HEK293 (cell line): ENCODE data around the gene PHF12.

Source experiments
- CTCF ChIA-PET: fragments of 350-600 bp; formaldehyde crosslinking; extraction: SDS; loops from one replicate; lab custom pipeline; 2021; ENCODE audit warnings: antibody characterized with exemption; lab: Yijun Ruan, JAX
- POLR2A ChIA-PET: fragments of 300-600 bp; formaldehyde crosslinking; extraction: SDS; loops from one replicate; lab custom pipeline; 2020; ENCODE audit warnings: antibody characterized with exemption, inconsistent platforms; lab: Yijun Ruan, JAX
- H3K27ac ChIP-seq: fragments of 200-500 bp; sonication (Bioruptor generic); 2 replicates; pipeline ENCODE4 v1.5.1; 2014; ENCODE audit warnings: low read depth, low read length, control low read depth, inconsistent platforms; ENCODE audit errors: extremely low read depth
- H3K36me3 ChIP-seq, 2 experiments: fragments of 200-500 bp in 1 of 2; sonication (Bioruptor generic) in 1 of 2; 1 replicate in 1 of 2; 2 replicates in 1 of 2; pipeline ENCODE4 v1.5.1; 2014 to 2017; ENCODE audit warnings: inconsistent platforms in 2 of 2, low read length in 2 of 2; ENCODE audit not compliant: control insufficient read depth in 2 of 2, insufficient read depth in 1 of 2
- H3K4me1 ChIP-seq: fragments of 200-500 bp; sonication (Bioruptor generic); 2 replicates; pipeline ENCODE4 v1.5.1; 2014; ENCODE audit warnings: mild to moderate bottlenecking, low read length, inconsistent platforms; ENCODE audit not compliant: control insufficient read depth, insufficient read depth
- H3K4me3 ChIP-seq: 2 replicates; pipeline ENCODE4 v1.5.1; 2011; ENCODE audit warnings: low read depth, mild to moderate bottlenecking, control low read depth, low read length, moderate library complexity
- H3K9me3 ChIP-seq: fragments of 200-500 bp; sonication (Bioruptor generic); 2 replicates; pipeline ENCODE4 v1.5.1; 2014; ENCODE audit warnings: low read depth, low read length, inconsistent platforms; ENCODE audit not compliant: control insufficient read depth, insufficient read depth
- CTCF ChIP-seq: fragments of 450-650 bp; formaldehyde crosslinking; IDR thresholded peaks from 2 replicates; pipeline ENCODE4 v1.5.1; 2016; ENCODE audit warnings: missing biosample characterization, missing genetic modification characterization
- GLI4 ChIP-seq: fragments of 450-650 bp; formaldehyde crosslinking; IDR thresholded peaks from 2 replicates; pipeline ENCODE4 v1.5.1; 2016; ENCODE audit warnings: missing biosample characterization, missing genetic modification characterization
- GLIS1 ChIP-seq: fragments of 450-650 bp; formaldehyde crosslinking; IDR thresholded peaks from 2 replicates; pipeline ENCODE4 v1.5.1; 2016; ENCODE audit warnings: missing biosample characterization, missing genetic modification characterization
- HOXD13 ChIP-seq: sonication (generic); formaldehyde crosslinking; IDR thresholded peaks from 2 replicates; pipeline ENCODE4 v1.8.0; 2022; ENCODE audit warnings: missing genetic modification reagents, borderline replicate concordance
- INSM2 ChIP-seq: fragments of 450-650 bp; formaldehyde crosslinking; IDR thresholded peaks from 2 replicates; pipeline ENCODE4 v1.5.1; 2016; ENCODE audit warnings: missing biosample characterization, missing genetic modification characterization
- KLF17 ChIP-seq: fragments of 450-650 bp; formaldehyde crosslinking; IDR thresholded peaks from 2 replicates; pipeline ENCODE4 v1.5.1; 2016; ENCODE audit warnings: missing biosample characterization, missing genetic modification characterization
- OVOL3 ChIP-seq: fragments of 450-650 bp; formaldehyde crosslinking; IDR thresholded peaks from 2 replicates; pipeline ENCODE4 v1.5.1; 2016; ENCODE audit warnings: missing biosample characterization, missing genetic modification characterization
- SALL2 ChIP-seq: fragments of 450-650 bp; formaldehyde crosslinking; IDR thresholded peaks from 2 replicates; pipeline ENCODE4 v1.5.0; 2017; ENCODE audit warnings: missing biosample characterization, mild to moderate bottlenecking, missing genetic modification characterization, borderline replicate concordance
- ZNF112 ChIP-seq: fragments of 450-650 bp; formaldehyde crosslinking; IDR thresholded peaks from 2 replicates; pipeline ENCODE4 v1.5.0; 2017; ENCODE audit warnings: missing biosample characterization, missing genetic modification characterization
- ZNF121 ChIP-seq: fragments of 450-650 bp; formaldehyde crosslinking; IDR thresholded peaks from 2 replicates; pipeline ENCODE4 v1.5.1; 2016; ENCODE audit warnings: missing biosample characterization, missing genetic modification characterization
- ZNF140 ChIP-seq: fragments of 450-650 bp; formaldehyde crosslinking; IDR thresholded peaks from 2 replicates; pipeline ENCODE4 v1.5.1; 2016; ENCODE audit warnings: missing biosample characterization, missing genetic modification characterization
- ZNF18 ChIP-seq: fragments of 450-650 bp; formaldehyde crosslinking; IDR thresholded peaks from 2 replicates; pipeline ENCODE4 v1.5.1; 2016; ENCODE audit warnings: missing biosample characterization, missing genetic modification characterization
- ZNF202 ChIP-seq: fragments of 450-650 bp; formaldehyde crosslinking; IDR thresholded peaks from 2 replicates; pipeline ENCODE4 v1.5.1; 2016; ENCODE audit warnings: missing biosample characterization, missing genetic modification characterization, borderline replicate concordance
- ZNF221 ChIP-seq: fragments of 450-650 bp; formaldehyde crosslinking; IDR thresholded peaks from 2 replicates; pipeline ENCODE4 v1.5.1; 2017; ENCODE audit warnings: missing biosample characterization, missing genetic modification characterization, borderline replicate concordance
- ZNF23 ChIP-seq: fragments of 450-650 bp; formaldehyde crosslinking; IDR thresholded peaks from 2 replicates; pipeline ENCODE4 v1.5.1; 2016; ENCODE audit warnings: missing biosample characterization, missing genetic modification characterization, borderline replicate concordance
- ZNF239 ChIP-seq: fragments of 450-650 bp; formaldehyde crosslinking; IDR thresholded peaks from 2 replicates; pipeline ENCODE4 v1.5.1; 2016; ENCODE audit warnings: missing biosample characterization, missing genetic modification characterization
- ZNF366 ChIP-seq: fragments of 450-650 bp; formaldehyde crosslinking; conservative IDR thresholded peaks from 2 replicates; pipeline ENCODE4 v1.5.1; 2016; ENCODE audit warnings: missing biosample characterization, missing genetic modification characterization
- ZNF449 ChIP-seq: fragments of 450-650 bp; formaldehyde crosslinking; IDR thresholded peaks from 2 replicates; pipeline ENCODE4 v1.5.1; 2017; ENCODE audit warnings: missing biosample characterization, mild to moderate bottlenecking, missing genetic modification characterization, moderate library complexity
- ZNF48 ChIP-seq: fragments of 450-650 bp; formaldehyde crosslinking; IDR thresholded peaks from 2 replicates; pipeline ENCODE4 v1.5.1; 2016; ENCODE audit warnings: missing biosample characterization, missing genetic modification characterization
- ZNF501 ChIP-seq: fragments of 450-650 bp; formaldehyde crosslinking; IDR thresholded peaks from 2 replicates; pipeline ENCODE4 v1.5.1; 2016; ENCODE audit warnings: missing biosample characterization, missing genetic modification characterization
- ZNF544 ChIP-seq: fragments of 450-650 bp; formaldehyde crosslinking; IDR thresholded peaks from 2 replicates; pipeline ENCODE4 v1.5.0; 2017; ENCODE audit warnings: missing biosample characterization, missing genetic modification characterization
- ZNF558 ChIP-seq: fragments of 450-650 bp; formaldehyde crosslinking; IDR thresholded peaks from 2 replicates; pipeline ENCODE4 v1.5.1; 2016; ENCODE audit warnings: missing biosample characterization, missing genetic modification characterization
- ZNF610 ChIP-seq: fragments of 450-650 bp; formaldehyde crosslinking; IDR thresholded peaks from 2 replicates; pipeline ENCODE4 v1.5.1; 2016; ENCODE audit warnings: missing biosample characterization, missing genetic modification characterization, borderline replicate concordance
- ZNF621 ChIP-seq: fragments of 450-650 bp; formaldehyde crosslinking; IDR thresholded peaks from 2 replicates; pipeline ENCODE4 v1.5.1; 2017; ENCODE audit warnings: missing biosample characterization, missing genetic modification characterization
- ZNF626 ChIP-seq: fragments of 450-650 bp; sonication (Bioruptor Pico); formaldehyde crosslinking; IDR thresholded peaks from 2 replicates; pipeline ENCODE4 v1.5.1; 2018; ENCODE audit warnings: missing biosample characterization, missing genetic modification characterization, inconsistent platforms
- ZNF654 ChIP-seq: fragments of 450-650 bp; formaldehyde crosslinking; IDR thresholded peaks from 2 replicates; pipeline ENCODE4 v1.5.1; 2016; ENCODE audit warnings: low read depth, missing biosample characterization, missing genetic modification characterization
- ZNF670 ChIP-seq: fragments of 450-650 bp; formaldehyde crosslinking; IDR thresholded peaks from 2 replicates; pipeline ENCODE4 v1.5.1; 2016; ENCODE audit warnings: missing biosample characterization, missing genetic modification characterization, low read depth
- ZNF677 ChIP-seq: fragments of 450-650 bp; IDR thresholded peaks from 2 replicates; pipeline ENCODE4 v1.5.0; 2018; ENCODE audit warnings: missing biosample characterization, mild to moderate bottlenecking, missing genetic modification characterization, moderate library complexity
- ZNF768 ChIP-seq: fragments of 450-650 bp; formaldehyde crosslinking; IDR thresholded peaks from 2 replicates; pipeline ENCODE4 v1.5.1; 2018; ENCODE audit warnings: missing biosample characterization, mild to moderate bottlenecking, missing genetic modification characterization
- ZNF791 ChIP-seq: fragments of 450-650 bp; formaldehyde crosslinking; IDR thresholded peaks from 2 replicates; pipeline ENCODE4 v1.5.1; 2016; ENCODE audit warnings: missing biosample characterization, missing genetic modification characterization

Gene PHF12

GRCh38 chr17:28958820-28959455, 7.6 kb upstream of the PHF12 start:
- ChIA-PET POLR2A (interaction anchor here (0.7 kb wide), 1 partner anchor 136 kb away, joined by 4 read pairs; no protein-coding TSS in a partner anchor), CTCF (interaction anchor here (0.6 to 18.9 kb wide), 5 partner anchors 55 to 293 kb away, joined by 3 to 680 read pairs (median 5); partner anchors contain the start of gene TLCD1)
- H3K9me3 ChIP-seq: no peaks in the 10 kb centered on the region
- no peaks in the 10 kb centered on the region for H3K4me1 ChIP-seq
- no peak overlapping the region for H3K27ac ChIP-seq
- TF ChIP-seq INSM2: no peak
- no peak for TF ChIP-seq ZNF18 (tag by site-specific recombination)
- no peak for TF ChIP-seq CTCF (tag by site-specific recombination)
- no peak for TF ChIP-seq SALL2 (tag by site-specific recombination)
- TF ChIP-seq ZNF670: no peak
- TF ChIP-seq OVOL3 (tag by site-specific recombination): no peak
- no peak for TF ChIP-seq KLF17 (tag by site-specific recombination)
- no peak for TF ChIP-seq HOXD13 (CRISPR knock-in tag)
- no peak for TF ChIP-seq ZNF121 (tag by site-specific recombination)
- TF ChIP-seq ZNF202: no peak
- TF ChIP-seq ZNF610 (tag by site-specific recombination): no peak
- no peak overlapping the region for H3K4me3 ChIP-seq
- no peaks in the 10 kb centered on the region for H3K36me3 ChIP-seq

- ChIA-PET POLR2A (no interaction called here), CTCF (interaction anchor here (0.6 to 18.9 kb wide), 5 partner anchors 8 to 231 kb away, joined by 4 to 680 read pairs (median 5); partner anchors contain the start of gene TLCD1)
- Histone ChIP-seq H3K27ac (no peak overlapping the region), H3K4me3 (no peak overlapping the region), H3K4me1 (no peaks in the 10 kb centered on the region), H3K36me3 (no peaks in the 10 kb centered on the region), H3K9me3 (no peaks in the 10 kb centered on the region)
- no peak for TF ChIP-seq ZNF221 (tag by site-specific recombination)
- no peak for TF ChIP-seq GLIS1 (tag by site-specific recombination)
- TF ChIP-seq GLI4: no peak
- no peak for TF ChIP-seq ZNF501 (tag by site-specific recombination)
- TF ChIP-seq ZNF48 (tag by site-specific recombination): no peak
- no peak for TF ChIP-seq ZNF239 (tag by site-specific recombination)
- no peak for TF ChIP-seq ZNF140 (tag by site-specific recombination)
- no peak for TF ChIP-seq ZNF621 (tag by site-specific recombination)
- TF ChIP-seq ZNF449: no peak
- TF ChIP-seq ZNF544: no peak
- TF ChIP-seq ZNF558 (tag by site-specific recombination): no peak
- no peak for TF ChIP-seq ZNF768 (tag by site-specific recombination)
- TF ChIP-seq ZNF654 (tag by site-specific recombination): no peak
- TF ChIP-seq ZNF626: no peak
- no peak for TF ChIP-seq ZNF112 (tag by site-specific recombination)
- no peak for TF ChIP-seq ZNF23
- no peak for TF ChIP-seq ZNF366 (tag by site-specific recombination)
- TF ChIP-seq ZNF677 (tag by site-specific recombination): no peak
- TF ChIP-seq ZNF791 (tag by site-specific recombination): no peak
Measured at GRCh38 chr17:28957992-28958355, 6.7 kb upstream of the PHF12 start.
